DMS153 treated with DMSO at 0.1 percent for 48 hours (cell line): ENCODE results near the gene NFE2L3.
A peak's percentile ranks its signal among the peaks of the same experiment; 100 is the strongest.
"Not testable (repeated sequence)": the region's sequence is repeated elsewhere in the genome, so short reads cannot be mapped to it uniquely, and the experiment has no call there.

ENCODE experiments used
- DNase-seq: peaks from one replicate; lab custom pipeline; 2025; ENCODE audit not compliant: unreplicated experiment; lab: John Stamatoyannopoulos, UW

The NFE2L3 gene

DNA sequence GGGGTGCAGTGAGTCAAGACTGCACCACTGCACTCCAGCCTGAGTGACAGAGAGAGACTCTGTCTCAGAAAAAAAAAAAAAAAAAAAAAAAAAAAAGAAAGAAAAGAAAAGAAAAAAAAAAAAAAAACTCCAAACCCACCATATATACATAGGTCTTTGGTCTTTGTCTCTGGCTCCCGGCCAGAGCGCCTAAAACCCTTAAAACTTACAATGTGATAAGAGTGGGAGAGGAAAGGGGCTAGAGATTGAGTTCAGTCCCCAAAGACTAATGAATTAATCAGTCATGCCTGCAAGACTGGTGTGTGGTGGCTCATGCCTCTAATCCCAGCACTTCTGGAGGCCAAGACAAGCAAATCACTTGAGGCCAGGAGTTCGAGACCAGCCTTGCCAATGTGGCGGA lies 6.8 kb upstream of the NFE2L3 start:
- DNase-seq = no peak

DNA sequence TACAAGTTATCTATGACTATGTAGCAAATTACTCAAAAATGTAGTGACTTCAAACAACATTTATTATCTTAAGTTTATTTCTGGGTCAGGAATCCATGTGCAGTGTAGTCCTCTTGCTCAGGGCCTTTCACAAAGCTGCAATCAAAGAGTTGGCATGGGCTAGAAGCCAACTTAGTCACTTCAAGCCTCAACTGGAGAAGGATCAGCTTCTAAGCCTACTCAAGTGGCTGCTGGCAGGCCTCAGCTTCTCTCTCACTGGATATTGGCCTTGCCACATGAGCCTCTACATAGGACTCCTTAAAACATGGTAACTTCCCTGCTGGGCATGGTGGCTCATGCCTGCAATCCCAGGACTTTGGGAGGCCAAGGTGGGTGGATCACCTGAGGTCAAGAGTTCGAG lies 5.0 kb upstream of the NFE2L3 start:
- DNase-seq = no peak

DNA sequence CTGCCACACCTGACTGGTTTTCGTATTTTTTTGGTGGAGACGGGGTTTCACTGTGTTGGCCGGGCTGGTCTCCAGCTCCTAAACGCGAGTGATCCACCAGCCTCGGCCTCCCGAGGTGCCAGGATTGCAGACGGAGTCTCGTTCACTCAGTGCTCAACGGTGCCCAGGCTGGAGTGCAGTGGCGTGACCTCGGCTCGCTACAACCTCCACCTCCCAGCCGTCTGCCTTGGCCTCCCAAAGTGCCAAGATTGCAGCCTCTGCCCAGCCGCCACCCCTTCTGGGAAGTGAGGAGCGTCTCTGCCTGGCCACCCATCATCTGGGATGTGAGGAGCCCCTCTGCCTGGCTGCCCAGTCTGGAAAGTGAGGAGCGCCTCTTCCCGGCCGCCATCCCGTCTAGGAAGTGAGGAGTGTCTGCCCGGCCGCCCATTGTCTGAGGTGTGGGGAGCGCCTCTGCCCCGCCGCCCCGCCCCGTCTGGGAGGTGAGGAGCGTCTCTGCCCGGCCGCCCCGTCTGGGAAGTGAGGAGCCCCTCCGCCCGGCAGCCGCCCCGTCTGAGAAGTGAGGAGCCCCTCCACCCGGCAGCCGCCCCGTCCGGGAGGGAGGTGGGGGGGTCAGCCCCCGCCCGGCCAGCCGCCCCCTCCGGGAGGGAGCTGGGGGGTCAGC lies 4.2 kb upstream of the NFE2L3 start:
- DNase-seq = not testable (repeated sequence)

DNA sequence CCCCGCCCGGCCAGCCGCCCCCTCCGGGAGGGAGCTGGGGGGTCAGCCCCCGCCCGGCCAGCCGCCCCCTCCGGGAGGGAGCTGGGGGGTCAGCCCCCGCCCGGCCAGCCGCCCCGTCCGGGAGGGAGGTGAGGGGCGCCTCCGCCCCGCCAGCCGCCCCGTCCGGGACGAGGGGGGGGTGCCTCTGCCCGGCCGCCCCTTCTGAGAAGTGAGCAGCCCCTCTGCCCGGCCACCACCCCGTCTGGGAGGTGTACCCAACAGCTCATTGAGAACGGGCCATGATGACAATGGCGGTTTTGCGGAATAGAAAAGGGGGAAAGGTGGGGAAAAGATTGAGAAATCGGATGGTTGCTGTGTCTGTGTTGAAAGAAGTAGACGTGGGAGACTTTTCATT lies 3.7 kb upstream of the NFE2L3 start:
- DNase-seq = not testable (repeated sequence)

DNA sequence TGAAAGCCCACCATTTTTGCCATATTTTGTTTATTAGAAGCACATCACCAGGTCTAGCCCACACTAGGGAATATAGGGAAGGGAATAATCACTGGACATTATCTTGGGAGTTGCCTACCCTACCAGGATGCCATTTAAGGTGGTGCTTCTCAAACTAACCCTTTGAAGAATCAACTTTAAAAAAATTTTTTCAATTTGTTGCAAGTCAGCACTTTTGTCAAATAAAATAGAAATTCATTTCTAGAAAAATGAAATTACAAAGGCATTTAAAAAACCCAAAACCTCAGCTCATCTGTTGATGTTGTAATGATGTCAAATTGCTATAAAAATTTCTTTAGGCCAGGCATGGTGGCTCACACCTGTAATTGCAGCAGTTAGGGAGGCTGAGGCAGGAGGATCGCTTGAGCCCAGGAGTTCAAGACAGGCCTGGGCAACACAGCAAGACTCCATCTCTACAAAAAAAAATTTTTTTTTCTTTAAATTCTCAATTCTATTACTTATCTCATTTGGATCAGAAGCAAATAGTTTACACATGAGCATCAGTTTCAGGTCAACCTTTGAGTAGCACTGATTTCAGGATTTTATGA lies 2.5 kb upstream of the NFE2L3 start:
- DNase-seq = no peak

DNA sequence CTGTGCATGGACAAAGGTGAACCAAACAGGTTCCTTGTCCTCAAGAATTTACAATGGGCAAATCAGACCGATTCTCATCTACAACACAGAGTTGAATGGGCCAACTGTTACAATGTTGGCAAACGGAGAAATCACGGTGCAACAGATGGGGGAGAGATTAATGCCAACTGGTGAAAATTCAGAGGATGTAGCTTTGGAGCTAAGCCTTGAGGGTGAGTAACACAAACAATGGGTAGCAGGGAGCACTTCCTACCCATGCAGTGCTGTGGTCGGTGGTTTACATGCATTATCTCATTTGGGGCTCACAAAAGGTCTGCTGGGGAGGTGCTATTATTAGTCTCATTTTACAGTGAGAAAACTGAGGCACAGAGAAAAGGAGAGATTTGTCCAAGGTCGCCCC lies 902 bp upstream of the NFE2L3 start:
- DNase-seq = no peak

DNA sequence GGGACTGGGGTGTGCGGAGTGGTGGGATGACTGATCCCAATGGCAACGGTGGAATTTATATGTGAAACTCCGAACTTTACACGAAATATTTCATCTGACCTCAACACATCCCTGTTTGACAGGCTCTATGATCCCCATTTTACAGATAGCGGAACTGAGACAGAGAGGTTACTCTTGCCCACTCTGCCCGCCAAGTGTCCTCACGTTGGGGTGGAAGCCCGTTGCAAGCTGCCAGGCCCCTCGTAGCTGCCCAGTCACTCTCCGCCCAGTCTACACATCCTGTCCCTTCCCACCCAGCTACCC lies 397 bp upstream of the NFE2L3 start:
- no peak for DNase-seq

DNA sequence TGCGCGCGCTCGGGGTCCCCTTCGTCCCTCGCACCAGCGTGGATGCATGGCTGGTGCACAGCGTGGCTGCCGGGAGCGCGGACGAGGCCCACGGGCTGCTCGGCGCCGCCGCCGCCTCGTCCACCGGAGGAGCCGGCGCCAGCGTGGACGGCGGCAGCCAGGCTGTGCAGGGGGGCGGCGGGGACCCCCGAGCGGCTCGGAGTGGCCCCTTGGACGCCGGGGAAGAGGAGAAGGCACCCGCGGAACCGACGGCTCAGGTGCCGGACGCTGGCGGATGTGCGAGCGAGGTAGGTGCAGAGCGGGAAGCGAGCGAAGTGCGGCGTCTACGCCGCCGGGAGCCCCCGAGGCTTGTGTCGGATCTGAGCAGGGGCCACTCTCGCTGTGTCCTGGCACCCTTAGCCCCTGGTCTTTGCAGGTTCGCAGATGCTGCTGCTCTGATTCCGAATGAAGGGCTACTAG lies 813 bp downstream of the NFE2L3 start:
- peak; percentile 26 for DNase-seq

DNA sequence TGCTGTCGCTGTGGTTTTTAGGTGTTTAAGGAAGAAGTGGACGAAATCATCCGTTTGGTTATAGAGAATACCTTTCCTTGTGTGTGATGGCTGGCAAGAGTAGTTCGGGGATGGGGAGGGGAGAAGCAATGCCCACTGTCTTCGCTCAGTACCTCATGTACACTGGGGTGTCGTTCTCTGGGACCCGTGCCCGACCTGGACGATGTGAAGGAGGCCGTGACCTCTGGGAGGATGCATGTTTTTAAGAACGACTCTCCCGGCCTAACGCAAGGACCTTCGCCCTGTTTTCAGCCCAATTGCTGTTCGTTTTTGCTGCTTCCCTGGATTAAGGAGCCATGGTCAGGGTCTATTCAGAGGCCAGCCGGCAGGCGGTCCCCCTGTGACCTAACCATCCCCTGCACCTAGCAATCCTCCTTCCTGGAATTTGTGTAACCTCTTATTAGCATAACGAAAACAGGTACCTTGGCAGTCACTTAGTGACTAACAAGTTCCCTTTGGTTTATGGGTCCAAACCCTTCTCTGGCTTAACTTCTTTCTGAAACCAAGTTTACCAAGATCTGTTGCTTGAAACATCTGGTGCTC lies 1.3 kb downstream of the NFE2L3 start:
- DNase-seq = no peak

DNA sequence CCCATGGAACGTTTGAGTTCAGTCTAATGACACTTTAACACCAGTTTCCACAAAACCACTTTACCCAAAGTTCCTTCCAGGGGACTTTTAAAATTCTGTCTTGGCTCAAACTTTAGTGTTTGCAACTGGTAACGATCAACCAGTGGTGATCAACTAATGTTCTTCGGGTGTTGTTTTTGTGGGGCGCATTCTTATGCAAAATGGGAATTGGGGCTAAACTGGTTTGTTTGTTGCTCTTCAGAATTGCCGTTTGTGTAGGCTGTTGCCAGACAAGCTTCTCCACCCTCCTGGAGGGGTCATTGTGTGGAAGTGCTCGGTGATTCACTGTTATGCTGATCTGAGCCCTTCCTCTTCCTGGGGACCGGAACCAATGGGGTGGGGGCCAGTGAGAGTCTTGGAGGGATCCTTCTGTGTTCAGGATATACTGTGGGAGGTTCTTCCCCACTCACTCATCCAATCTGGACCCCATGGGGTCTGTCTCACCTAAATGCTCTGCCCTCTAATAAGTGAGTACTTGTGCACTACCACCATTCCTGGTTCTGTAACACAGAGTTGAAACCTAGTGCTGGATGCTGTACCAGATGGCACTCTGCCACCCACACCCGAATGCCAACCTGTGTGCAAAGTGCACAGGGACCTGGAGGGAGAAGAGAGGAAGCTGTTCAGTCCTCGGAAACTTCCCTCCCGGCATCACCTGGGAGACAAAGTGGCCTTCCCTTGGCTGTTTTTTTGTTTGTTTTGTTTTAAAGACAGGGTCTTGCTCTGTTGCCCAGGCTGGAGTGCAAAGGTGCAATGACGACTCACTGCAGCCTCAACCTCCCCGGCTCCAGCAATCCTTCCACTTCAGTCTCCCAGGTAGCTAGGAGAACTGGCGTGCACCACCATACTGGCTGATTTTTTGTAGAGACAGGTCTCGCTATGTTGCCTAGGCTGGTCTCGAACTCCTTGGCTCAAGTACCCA lies 2.1 kb downstream of the NFE2L3 start:
- no peak for DNase-seq

DNA sequence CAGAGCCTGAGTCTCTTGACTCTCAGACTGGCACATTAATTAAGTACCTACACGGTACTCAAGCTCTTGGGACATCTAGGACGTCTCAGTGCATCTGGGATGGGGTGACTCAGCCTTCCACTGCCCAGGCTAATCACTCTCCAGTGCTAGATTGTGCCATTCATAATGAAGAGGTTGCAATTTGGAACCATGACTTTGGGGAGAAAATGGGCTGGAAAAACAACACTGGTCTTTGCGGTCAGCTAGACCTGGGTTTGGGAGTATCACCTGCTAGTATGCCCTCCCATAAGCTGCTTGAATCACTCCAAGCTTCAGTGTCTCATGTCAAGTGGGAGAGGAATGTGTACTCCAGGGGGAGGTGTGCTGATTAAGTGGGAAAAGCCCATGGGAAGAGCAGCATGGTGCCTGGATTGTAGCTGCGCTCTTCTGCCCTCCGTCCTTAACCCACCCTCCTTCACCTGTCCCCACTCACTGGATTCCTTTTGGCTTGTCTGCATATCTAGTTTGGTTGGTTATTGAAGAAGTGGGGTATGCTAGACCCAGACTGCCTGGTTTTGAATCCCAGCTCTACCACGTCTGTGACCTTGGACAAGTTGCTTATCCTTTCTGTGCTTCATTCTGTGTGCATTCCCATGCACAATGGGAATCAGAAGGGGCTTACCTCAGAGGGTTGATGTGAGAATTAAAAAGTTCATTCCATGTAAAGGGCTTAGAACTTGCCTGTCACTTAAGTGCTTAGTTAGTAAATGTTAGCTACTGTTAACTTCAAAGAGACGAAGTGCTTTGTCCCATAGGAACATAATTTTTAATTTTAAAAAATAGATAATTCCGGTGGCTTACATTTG lies 3.8 kb downstream of the NFE2L3 start:
- no peak for DNase-seq

DNA sequence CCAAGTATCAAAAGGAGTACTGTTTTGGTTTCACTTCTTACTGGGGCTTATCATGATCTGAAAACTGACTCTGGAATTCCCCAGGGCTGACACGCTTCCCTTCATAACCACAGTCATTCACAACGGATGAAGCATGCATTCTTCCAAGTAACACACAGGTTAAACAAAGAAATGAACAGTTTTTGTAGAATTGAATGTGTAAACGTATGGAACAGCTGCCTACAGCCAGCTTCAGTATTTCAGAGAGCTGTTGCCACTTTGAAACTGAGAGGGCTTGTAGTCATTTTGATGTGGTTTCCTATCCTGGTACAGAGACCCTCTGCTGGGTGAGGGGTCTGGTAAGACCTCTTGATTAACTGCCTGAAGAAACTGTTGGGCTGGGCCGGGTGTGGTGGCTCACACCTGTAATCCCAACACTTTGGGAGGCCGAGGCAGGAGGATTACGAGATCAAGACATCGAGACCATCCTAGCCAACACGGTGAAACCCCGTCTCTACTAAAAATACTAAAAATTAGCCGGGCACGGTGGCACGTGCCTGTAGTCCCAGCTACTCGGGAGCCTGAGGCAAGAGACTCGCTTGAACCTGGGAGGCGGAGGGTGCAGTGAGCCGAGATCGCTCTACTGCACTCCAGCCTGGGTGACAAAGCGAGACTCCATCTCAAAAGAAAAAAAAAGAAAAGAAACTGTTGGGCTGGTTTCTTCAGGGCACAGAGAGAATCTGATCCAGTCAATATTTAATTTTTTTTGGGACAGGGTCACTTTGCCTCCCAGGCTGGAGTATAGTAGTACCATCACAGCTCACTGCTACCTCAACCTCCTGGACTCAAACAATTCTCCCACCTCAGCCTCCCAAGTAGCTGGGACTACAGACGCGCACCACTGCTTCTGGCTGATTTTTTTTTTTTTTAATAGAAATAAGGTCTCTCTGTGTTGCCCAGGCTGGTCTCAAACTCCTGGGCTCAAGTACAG lies 4.7 kb downstream of the NFE2L3 start:
- DNase-seq = no peak

DNA sequence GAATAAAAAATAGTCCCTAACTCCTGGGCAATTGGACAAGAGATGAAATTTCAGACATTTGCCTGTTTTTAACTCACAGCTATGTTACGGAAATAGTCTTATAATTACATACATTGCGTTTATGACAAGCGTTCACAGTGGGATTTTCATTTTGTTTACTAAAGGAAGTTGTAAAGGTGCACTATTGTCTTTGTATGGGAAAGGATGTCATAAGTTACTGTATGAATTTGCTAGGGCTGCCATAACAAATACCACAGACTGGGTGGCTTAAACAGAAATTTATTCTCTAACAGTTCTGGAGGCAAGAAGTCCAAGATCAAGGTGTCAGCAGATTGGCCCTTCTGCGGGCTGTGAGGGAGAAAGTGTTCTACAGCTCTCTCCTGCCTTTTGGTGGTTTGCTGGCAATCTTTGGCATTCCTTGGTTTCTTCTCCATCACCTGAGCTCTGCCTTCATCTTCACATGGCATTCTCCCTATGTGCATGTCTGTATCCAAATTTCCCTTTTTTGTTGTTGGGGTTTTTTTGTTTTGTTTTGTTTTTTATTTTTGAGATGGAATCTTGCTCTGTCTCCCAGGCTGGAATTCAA lies 5.6 kb downstream of the NFE2L3 start:
- DNase-seq = peak; percentile 21

DNA sequence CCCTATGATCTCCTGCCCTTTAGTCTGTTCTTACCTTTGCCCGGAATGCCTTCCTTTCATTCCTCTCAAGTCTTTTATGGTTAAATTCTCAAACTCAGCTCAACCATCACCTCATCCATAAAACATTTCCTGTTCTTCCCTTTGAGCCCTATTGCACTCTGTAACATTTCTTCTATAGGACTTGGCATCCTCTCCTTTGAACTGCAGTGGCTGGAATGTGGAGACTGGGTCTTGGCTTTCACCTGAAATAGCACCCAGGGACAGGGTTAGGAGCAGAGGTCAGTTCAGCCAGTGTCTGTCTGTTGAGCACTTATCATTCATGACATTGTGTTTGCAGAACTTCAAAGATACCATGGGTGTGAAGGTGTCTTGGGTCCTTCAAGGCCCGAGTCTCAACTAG lies 7.2 kb downstream of the NFE2L3 start:
- no peak for DNase-seq

DNA sequence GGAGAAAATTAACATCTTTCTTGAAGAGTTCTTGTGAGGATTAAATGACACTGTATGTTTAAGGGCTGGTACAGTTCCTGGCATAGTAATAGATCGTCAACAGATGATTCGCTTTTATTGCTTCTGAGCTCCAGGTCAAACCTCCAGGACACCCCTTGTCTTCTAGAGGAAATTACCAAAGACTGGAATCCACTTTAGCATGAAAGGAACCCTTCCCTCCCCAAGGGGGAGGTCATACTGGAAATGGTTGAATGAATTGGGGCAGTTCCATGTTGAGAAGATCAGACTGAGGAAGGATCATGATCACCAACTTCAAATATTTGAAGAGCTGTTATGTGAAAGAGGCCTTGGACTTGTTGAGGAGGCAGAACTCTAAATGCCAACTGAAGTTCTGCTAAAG lies 8.9 kb downstream of the NFE2L3 start:
- DNase-seq = no peak

DNA sequence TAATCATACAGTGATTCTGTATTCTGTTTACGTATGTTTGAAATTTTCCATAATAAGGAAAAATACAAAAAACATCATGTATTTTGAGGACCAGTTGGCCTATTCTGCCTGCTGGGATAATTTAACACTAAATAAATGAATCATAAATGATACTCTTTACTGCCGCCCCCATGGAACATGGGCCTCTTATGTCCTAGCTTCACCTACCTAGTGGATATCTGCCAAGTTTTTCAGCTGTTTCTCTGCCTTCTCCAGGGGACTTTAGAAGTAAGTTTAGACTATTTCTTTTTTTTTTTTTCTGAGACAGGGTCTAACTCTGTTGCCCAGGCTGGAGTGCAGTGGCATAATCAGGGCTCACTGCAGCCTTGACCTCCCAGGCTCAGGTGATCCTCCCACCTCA lies 10.4 kb downstream of the NFE2L3 start:
- no peak for DNase-seq

DNA sequence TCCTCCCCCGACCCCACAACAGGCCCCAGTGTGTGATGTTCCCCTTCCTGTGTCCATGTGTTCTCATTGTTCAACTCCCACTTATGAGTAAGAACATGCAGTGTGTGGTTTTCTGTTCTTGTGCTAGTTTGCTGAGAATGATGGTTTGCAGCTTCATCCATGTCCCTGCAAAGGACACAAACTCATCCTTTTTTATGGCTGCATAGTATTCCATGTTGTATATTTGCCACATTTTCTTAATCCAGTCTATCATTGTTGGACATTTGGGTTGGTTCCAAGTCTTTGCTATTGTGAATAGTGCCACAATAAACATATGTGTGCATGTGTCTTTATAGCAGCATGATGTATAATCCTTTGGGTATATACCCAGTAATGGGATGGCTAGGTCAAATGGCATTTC lies 11.8 kb downstream of the NFE2L3 start:
- DNase-seq = not testable (repeated sequence)

DNA sequence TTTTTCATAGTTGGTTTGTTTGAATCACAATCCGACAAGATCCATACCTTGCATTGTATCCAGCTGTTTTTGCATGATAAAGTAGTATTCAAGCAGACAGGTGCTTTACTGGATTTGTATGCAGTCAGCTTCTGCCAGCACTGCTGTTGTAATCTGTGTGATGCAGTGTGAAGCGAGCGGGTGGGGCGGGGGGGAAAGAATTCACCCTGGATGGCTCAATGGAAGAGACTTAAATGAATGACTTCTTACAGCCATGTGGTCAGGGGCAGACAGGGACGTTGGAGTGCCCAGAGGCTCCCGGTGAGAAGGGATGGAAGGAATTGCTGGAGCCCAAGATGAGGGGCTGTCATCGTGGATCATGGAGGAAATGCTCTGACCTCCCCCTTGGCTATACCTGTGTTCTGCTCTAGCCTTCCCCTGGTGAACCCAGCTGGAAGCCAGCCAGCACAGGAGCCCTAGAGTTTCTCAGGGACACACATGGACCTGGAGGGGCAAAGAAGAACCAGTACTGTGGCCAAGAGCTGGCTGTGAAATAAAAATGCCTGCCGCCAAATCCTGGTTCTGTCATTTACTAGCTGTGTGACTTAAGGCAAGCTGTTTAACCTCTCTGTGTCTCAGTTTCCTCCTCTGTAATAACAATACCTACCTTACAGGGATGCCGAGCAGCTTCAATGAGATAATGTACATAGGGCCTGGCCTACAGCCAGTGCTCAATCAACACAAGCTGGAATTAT lies 14.1 kb downstream of the NFE2L3 start:
- DNase-seq = no peak
